ENCODE measurements around the gene GOLGA3. TPM values are rescaled to one million over a fixed set of nuclear protein-coding genes. Genes with fewer than 3 reads are reported as not detected.

Gene GOLGA3
- total RNA-seq, 1 donor from 2014 or later = 33.4 TPM

- no peak overlapping the region for H3K4me3 Mint-ChIP-seq
- no peaks in the 10 kb centered on the region for H3K4me1 Mint-ChIP-seq
- no peaks in the 10 kb centered on the region for H3K27me3 Mint-ChIP-seq (ENCODE audit: low read depth)
- H3K36me3 Mint-ChIP-seq (ENCODE audit: low read depth) = peaks cover 11% of the 10 kb centered on the region
- no peaks in the 10 kb centered on the region for H3K9me3 Mint-ChIP-seq
- no peak overlapping the region for H3K27ac Mint-ChIP-seq (ENCODE audit: unreplicated experiment)
- no peak for DNase-seq (ENCODE audit: low read depth, low spot score)
- TF ChIP-seq, protein P1, sequence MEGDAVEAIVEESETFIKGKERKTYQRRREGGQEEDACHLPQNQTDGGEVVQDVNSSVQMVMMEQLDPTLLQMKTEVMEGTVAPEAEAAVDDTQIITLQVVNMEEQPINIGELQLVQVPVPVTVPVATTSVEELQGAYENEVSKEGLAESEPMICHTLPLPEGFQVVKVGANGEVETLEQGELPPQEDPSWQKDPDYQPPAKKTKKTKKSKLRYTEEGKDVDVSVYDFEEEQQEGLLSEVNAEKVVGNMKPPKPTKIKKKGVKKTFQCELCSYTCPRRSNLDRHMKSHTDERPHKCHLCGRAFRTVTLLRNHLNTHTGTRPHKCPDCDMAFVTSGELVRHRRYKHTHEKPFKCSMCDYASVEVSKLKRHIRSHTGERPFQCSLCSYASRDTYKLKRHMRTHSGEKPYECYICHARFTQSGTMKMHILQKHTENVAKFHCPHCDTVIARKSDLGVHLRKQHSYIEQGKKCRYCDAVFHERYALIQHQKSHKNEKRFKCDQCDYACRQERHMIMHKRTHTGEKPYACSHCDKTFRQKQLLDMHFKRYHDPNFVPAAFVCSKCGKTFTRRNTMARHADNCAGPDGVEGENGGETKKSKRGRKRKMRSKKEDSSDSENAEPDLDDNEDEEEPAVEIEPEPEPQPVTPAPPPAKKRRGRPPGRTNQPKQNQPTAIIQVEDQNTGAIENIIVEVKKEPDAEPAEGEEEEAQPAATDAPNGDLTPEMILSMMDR (conservative IDR thresholded peaks at IDR 0.05) = no peak
Observed at GRCh38 chr12:132803888-132804287, 24.8 kb downstream of the GOLGA3 start.

- TF ChIP-seq, protein P1 (conservative IDR thresholded peaks at IDR 0.05) = no peak
- H3K4me3 Mint-ChIP-seq = no peak overlapping the region
- no peaks in the 10 kb centered on the region for H3K9me3 Mint-ChIP-seq
- H3K4me1 Mint-ChIP-seq = no peaks in the 10 kb centered on the region
- H3K36me3 Mint-ChIP-seq (ENCODE audit: low read depth) = peaks cover 4% of the 10 kb centered on the region
- DNase-seq (ENCODE audit: low read depth, low spot score) = no peak
- H3K27ac Mint-ChIP-seq (ENCODE audit: unreplicated experiment) = no peak overlapping the region
- no peaks in the 10 kb centered on the region for H3K27me3 Mint-ChIP-seq (ENCODE audit: low read depth)
Observed at GRCh38 chr12:132803125-132803524, 25.5 kb downstream of the GOLGA3 start.

GRCh38 chr12:132801741-132802140 is 26.9 kb downstream of the GOLGA3 start:
- Mint-ChIP-seq H3K27ac (ENCODE audit: unreplicated experiment) (no peak overlapping the region), H3K4me1 (no peaks in the 10 kb centered on the region), H3K9me3 (no peaks in the 10 kb centered on the region), H3K36me3 (ENCODE audit: low read depth) (peaks cover 2% of the 10 kb centered on the region), H3K27me3 (ENCODE audit: low read depth) (no peaks in the 10 kb centered on the region), H3K4me3 (no peak overlapping the region)
- TF ChIP-seq, protein P1 (conservative IDR thresholded peaks at IDR 0.05) = no peak
- DNase-seq (ENCODE audit: low read depth, low spot score) = no peak

DNA sequence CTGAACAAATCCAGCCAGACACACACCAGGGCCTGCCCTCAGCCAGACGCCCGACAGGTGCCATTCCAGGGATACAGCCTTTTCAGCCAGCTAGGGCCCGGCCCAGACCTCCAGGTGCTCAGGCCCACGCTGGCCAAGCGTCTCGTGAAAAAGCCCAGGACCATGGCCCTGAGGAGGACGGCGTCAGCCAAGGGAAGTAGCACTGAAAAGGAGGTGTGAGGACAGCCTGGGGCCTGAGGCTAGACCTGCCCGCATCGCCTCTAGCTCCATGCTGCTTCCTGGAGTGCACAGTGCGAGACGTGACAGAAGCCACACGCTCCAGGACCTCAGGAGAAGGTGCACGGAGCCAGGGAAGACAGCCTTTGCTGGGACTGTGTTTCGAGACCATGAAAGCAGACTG is 29.8 kb downstream of the GOLGA3 start:
- DNase-seq (ENCODE audit: low read depth, low spot score) = no peak
- Mint-ChIP-seq H3K27me3 (ENCODE audit: low read depth) (no peaks in the 10 kb centered on the region), H3K27ac (ENCODE audit: unreplicated experiment) (no peak overlapping the region), H3K4me1 (no peaks in the 10 kb centered on the region), H3K36me3 (ENCODE audit: low read depth) (no peaks in the 10 kb centered on the region), H3K9me3 (no peaks in the 10 kb centered on the region), H3K4me3 (no peak overlapping the region)
- TF ChIP-seq, protein P1 (conservative IDR thresholded peaks at IDR 0.05) = no peak

GRCh38 chr12:132797820-132798570 is 30.7 kb downstream of the GOLGA3 start:
- H3K27me3 Mint-ChIP-seq (ENCODE audit: low read depth) = no peaks in the 10 kb centered on the region
- DNase-seq (ENCODE audit: low read depth, low spot score) = no peak
- no peak overlapping the region for H3K27ac Mint-ChIP-seq (ENCODE audit: unreplicated experiment)
- TF ChIP-seq, protein P1 (conservative IDR thresholded peaks at IDR 0.05) = no peak
- H3K4me1 Mint-ChIP-seq = no peaks in the 10 kb centered on the region
- no peaks in the 10 kb centered on the region for H3K36me3 Mint-ChIP-seq (ENCODE audit: low read depth)
- no peak overlapping the region for H3K4me3 Mint-ChIP-seq
- no peaks in the 10 kb centered on the region for H3K9me3 Mint-ChIP-seq

Measured in neural crest cell (in vitro differentiated cells).